Measurements from ENCODE around the gene BTN2A1. TPM values are rescaled to one million over a fixed set of nuclear protein-coding genes. Genes with fewer than 3 reads are reported as not detected.

The BTN2A1 gene
- total and polyA plus RNA-seq, 9 of the 15 experiments (the other 6 are each of a cell fraction or from before 2014, with no cell fraction given): 6.7 to 22.1 (median 16.4) TPM

GRCh38 chr6:26465776-26466175 is 8.0 kb downstream of the BTN2A1 start:
- in situ Hi-C loops (cut with MboI): no loop called here
- H3K9me1 ChIP-seq (ENCODE audit: control insufficient read depth, insufficient read depth, low read length): peaks cover 5% of the 10 kb centered on the region
- WGBS (ENCODE audit: insufficient coverage, low coverage, missing lambda C conversion rate): 84% methylated on average over 3 of the region's 3 CpGs
- ATAC-seq (no peak), DNase-seq (ENCODE audit: extremely low read depth in 1 of 4, low spot score in 3 of 4) (no peak), FAIRE-seq (no peak)
- H3K4me3 ChIP-seq: no peak overlapping the region
- ChIA-PET CTCF (ENCODE audit: low intra/inter-chr PET ratio) (no interaction called here), POLR2A (no interaction called here)
- no peaks in the 10 kb centered on the region for H3K27me3 ChIP-seq (ENCODE audit: control insufficient read depth in 2 of 2, insufficient read depth in 2 of 2, low read length in 2 of 2)
- TF ChIP-seq ESRRB (CRISPR knock-in tag; IDR thresholded peaks at IDR 0.05; ENCODE audit: borderline replicate concordance): no peak
- TF ChIP-seq ZNF277 (CRISPR knock-in tag; IDR thresholded peaks at IDR 0.05; ENCODE audit: borderline replicate concordance): no peak
- no peak for TF ChIP-seq TARDBP (IDR thresholded peaks at IDR 0.05)
- TF ChIP-seq KAT8 (IDR thresholded peaks at IDR 0.05; ENCODE audit: low read depth): no peak
- no peak for TF ChIP-seq CEBPG (CRISPR knock-in tag; IDR thresholded peaks at IDR 0.05)
- TF ChIP-seq CEBPG (tag; conservative IDR thresholded peaks at IDR 0.05 in 1 of 2, IDR thresholded peaks at IDR 0.05 in 1 of 2): peak; percentile 12 to 52; a peak in 1 of 4 replicates
- TF ChIP-seq CEBPB (tag; IDR thresholded peaks at IDR 0.05): peak; percentile 75
- TF ChIP-seq RBFOX2 (IDR thresholded peaks at IDR 0.05; ENCODE audit: low read depth, low read length): no peak
- TF ChIP-seq NONO (IDR thresholded peaks at IDR 0.05; ENCODE audit: low read depth in 2 of 2, low read length in 1 of 2): no peak
- TF ChIP-seq ZNF764 (CRISPR knock-in tag; IDR thresholded peaks at IDR 0.05; ENCODE audit: low read depth): no peak
- H3K27ac ChIP-seq (ENCODE audit: extremely low read depth, low read depth, low read length): no peak overlapping the region
- intact Hi-C loops (cut with micrococcal nuclease): no loop called here
- no peaks in the 10 kb centered on the region for H3K4me1 ChIP-seq (replicated peaks in 1 of 2; ENCODE audit: control insufficient read depth in 2 of 2, insufficient read depth in 2 of 2, low read length in 2 of 2)
- no peak overlapping the region for H3K9ac ChIP-seq (ENCODE audit: insufficient read depth in 1 of 2, low read depth in 2 of 2, low read length in 2 of 2)
- H3K9me3 ChIP-seq (replicated peaks; ENCODE audit: control insufficient read depth, insufficient read depth, low read depth, low read length): no peaks in the 10 kb centered on the region
- H3K79me2 ChIP-seq (ENCODE audit: control insufficient read depth, insufficient read depth, low read length): no peaks in the 10 kb centered on the region
- H3K4me2 ChIP-seq (ENCODE audit: insufficient read depth, low read length): no peak overlapping the region
- H4K20me1 ChIP-seq (replicated peaks; ENCODE audit: control insufficient read depth, insufficient read depth, low read length): no peaks in the 10 kb centered on the region
- no peak overlapping the region for H2AFZ ChIP-seq (ENCODE audit: low read depth, low read length)
- H3K36me3 ChIP-seq (ENCODE audit: control insufficient read depth, insufficient read depth, low read length): peaks cover 75% of the 10 kb centered on the region
- BruUV-seq (replicated peaks): no TSS peak
